Measurements from ENCODE around the gene RNF17. TPM values are rescaled to one million over a fixed set of nuclear protein-coding genes. Genes with fewer than 3 reads are reported as not detected.

The RNF17 gene
- total and polyA plus RNA-seq, 12 donors = 0.28 TPM; not detected in 11

DNA sequence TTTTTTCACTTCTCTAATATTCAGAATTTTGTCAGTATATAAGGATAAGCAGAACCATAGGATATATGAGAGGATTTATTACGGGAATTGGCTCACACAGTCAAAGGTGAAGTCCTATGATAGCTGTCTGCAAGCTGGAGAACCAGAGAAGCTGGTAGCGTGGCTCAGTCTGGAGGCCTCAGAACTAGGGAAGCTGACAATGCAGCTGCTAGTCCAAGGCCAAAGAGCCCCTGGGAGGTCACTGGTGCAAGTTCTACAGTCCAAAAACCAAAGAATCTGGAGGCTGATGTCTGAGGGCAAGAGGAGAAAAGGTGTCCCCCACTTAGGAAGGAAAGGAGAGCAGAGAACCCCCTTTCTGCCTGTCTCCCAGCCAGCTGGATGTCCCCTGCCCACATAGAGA lies 114.4 kb downstream of the RNF17 start:
- Histone ChIP-seq H3K9me3 (replicated peaks in 1 of 3) (no peaks in the 10 kb centered on the region), H3K36me3 (replicated peaks in 1 of 2) (no peaks in the 10 kb centered on the region), H3K27me3 (peaks cover 8% of the 10 kb centered on the region), H3K4me1 (replicated peaks in 1 of 2) (no peaks in the 10 kb centered on the region), H3K27ac (no peak overlapping the region), H3K4me3 (no peak overlapping the region)
- no peak for DNase-seq
- TF ChIP-seq, protein P1, sequence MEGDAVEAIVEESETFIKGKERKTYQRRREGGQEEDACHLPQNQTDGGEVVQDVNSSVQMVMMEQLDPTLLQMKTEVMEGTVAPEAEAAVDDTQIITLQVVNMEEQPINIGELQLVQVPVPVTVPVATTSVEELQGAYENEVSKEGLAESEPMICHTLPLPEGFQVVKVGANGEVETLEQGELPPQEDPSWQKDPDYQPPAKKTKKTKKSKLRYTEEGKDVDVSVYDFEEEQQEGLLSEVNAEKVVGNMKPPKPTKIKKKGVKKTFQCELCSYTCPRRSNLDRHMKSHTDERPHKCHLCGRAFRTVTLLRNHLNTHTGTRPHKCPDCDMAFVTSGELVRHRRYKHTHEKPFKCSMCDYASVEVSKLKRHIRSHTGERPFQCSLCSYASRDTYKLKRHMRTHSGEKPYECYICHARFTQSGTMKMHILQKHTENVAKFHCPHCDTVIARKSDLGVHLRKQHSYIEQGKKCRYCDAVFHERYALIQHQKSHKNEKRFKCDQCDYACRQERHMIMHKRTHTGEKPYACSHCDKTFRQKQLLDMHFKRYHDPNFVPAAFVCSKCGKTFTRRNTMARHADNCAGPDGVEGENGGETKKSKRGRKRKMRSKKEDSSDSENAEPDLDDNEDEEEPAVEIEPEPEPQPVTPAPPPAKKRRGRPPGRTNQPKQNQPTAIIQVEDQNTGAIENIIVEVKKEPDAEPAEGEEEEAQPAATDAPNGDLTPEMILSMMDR (IDR thresholded peaks at IDR 0.05) = no peak
- TF ChIP-seq POLR2A (IDR thresholded peaks at IDR 0.05) = no peak
- WGBS, 4 donors = 74 to 84% (median 82%) methylated on average over 2 of the region's 2 CpGs
- intact Hi-C loops (cut with DNase I) = no loop called here

DNA sequence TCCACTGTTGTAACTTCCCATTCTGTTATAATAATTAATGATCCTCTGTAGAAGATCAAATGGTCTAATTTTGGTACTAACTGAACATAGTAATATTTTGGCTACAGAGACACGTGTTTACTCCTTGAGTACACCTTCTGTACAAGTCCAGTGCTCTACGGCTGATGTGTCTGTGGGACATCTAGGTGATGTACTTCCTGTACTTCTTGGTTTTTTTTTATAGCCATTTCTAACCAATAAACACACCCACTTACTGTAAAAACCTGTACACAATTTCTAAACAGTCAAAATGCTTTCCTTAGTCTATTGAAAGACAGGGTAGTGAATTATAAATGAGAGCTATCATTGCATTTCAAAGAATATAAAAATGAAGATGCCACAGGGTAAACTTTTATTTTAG lies 118.7 kb downstream of the RNF17 start:
- H3K4me3 ChIP-seq = no peak overlapping the region
- DNase-seq = no peak
- H3K9me3 ChIP-seq (replicated peaks in 1 of 3) = no peaks in the 10 kb centered on the region
- H3K36me3 ChIP-seq (replicated peaks in 1 of 2) = no peaks in the 10 kb centered on the region
- TF ChIP-seq POLR2A (IDR thresholded peaks at IDR 0.05) = no peak
- TF ChIP-seq, protein P1 (IDR thresholded peaks at IDR 0.05) = no peak
- H3K4me1 ChIP-seq (replicated peaks in 1 of 2) = no peaks in the 10 kb centered on the region
- no peaks in the 10 kb centered on the region for H3K27me3 ChIP-seq
- 85 to 95% (median 90%) methylated on average over 2 of the region's 2 CpGs for WGBS, 4 donors
- intact Hi-C loops (cut with DNase I) = no loop called here
- no peak overlapping the region for H3K27ac ChIP-seq

DNA sequence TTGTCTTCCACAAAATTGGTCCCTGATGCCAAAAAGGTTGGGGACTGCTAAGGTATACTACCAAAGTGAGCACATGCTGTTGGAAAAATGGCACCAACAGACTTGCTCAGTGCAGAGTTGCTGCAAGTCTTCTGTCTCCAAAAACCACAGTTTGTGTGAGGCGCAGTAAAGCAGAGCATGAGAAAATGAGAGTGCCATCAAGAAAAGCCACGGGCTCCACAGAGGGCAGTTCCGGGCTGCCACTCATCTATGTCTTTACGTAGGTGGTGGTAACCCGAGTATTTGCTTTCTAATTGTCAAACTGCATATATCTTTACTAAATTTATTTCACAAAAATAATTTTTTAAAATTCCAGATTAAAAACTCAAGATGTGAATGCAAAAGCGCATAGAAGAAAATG lies 123.8 kb downstream of the RNF17 start:
- Histone ChIP-seq H3K36me3 (replicated peaks in 1 of 2) (no peaks in the 10 kb centered on the region), H3K9me3 (replicated peaks in 1 of 3) (no peaks in the 10 kb centered on the region), H3K4me3 (no peak overlapping the region), H3K27me3 (no peaks in the 10 kb centered on the region), H3K27ac (no peak overlapping the region), H3K4me1 (replicated peaks in 1 of 2) (no peaks in the 10 kb centered on the region)
- DNase-seq = no peak
- intact Hi-C loops (cut with DNase I) = no loop called here
- no peak for TF ChIP-seq POLR2A (IDR thresholded peaks at IDR 0.05)
- TF ChIP-seq, protein P1 (IDR thresholded peaks at IDR 0.05) = no peak
- 95 to 98% (median 97%) methylated on average over 6 of the region's 6 CpGs for WGBS, 4 donors

GRCh38 chr13:24888291-24888931 lies 124.4 kb downstream of the RNF17 start:
- Histone ChIP-seq H3K27me3 (no peaks in the 10 kb centered on the region), H3K4me3 (no peak overlapping the region), H3K36me3 (replicated peaks in 1 of 2) (no peaks in the 10 kb centered on the region), H3K27ac (no peak overlapping the region), H3K4me1 (replicated peaks in 1 of 2) (no peaks in the 10 kb centered on the region), H3K9me3 (replicated peaks in 1 of 3) (no peaks in the 10 kb centered on the region)
- 88 to 98% (median 91%) methylated on average over 3 of the region's 3 CpGs for WGBS, 4 donors
- DNase-seq = no peak
- TF ChIP-seq, protein P1 (IDR thresholded peaks at IDR 0.05) = no peak
- TF ChIP-seq POLR2A (IDR thresholded peaks at IDR 0.05) = no peak
- intact Hi-C loops (cut with DNase I) = no loop called here
